ENCODE measurements around the gene LPIN1. TPM values are rescaled to one million over a fixed set of nuclear protein-coding genes. Genes with fewer than 3 reads are reported as not detected.

LPIN1 gene
- polyA plus RNA-seq, 1 experiment = 20.8 TPM

GRCh38 chr2:11875481-11875880 lies 129.0 kb downstream of the LPIN1 start:
- Histone ChIP-seq H3K4me3 (ENCODE audit: low read depth, low read length) (no peak overlapping the region), H3K36me3 (ENCODE audit: control insufficient read depth, insufficient read depth, low read length) (no peaks in the 10 kb centered on the region), H3K27me3 (ENCODE audit: control insufficient read depth, insufficient read depth, low read length) (peaks cover 7% of the 10 kb centered on the region)
- CTCF ChIA-PET = no interaction called here
- TF ChIP-seq CTCF (IDR thresholded peaks at IDR 0.05; ENCODE audit: insufficient read depth, low read depth, low read length) = no peak
- POLR2A ChIA-PET = no interaction called here
- no peak for DNase-seq (ENCODE audit: low read depth)

- Histone ChIP-seq H3K36me3 (ENCODE audit: control insufficient read depth, insufficient read depth, low read length) (no peaks in the 10 kb centered on the region), H3K4me3 (ENCODE audit: low read depth, low read length) (no peak overlapping the region), H3K27me3 (ENCODE audit: control insufficient read depth, insufficient read depth, low read length) (peaks cover 7% of the 10 kb centered on the region)
- ChIA-PET POLR2A (no interaction called here), CTCF (interaction anchor here (0.6 kb wide), 1 partner anchor 27 kb away, joined by 4 read pairs; no protein-coding TSS in a partner anchor)
- DNase-seq (ENCODE audit: low read depth) = no peak
- no peak for TF ChIP-seq CTCF (IDR thresholded peaks at IDR 0.05; ENCODE audit: insufficient read depth, low read depth, low read length)
Measured at GRCh38 chr2:11876436-11876835, 130.0 kb downstream of the LPIN1 start.

GRCh38 chr2:11876889-11877288 lies 130.5 kb downstream of the LPIN1 start:
- Histone ChIP-seq H3K36me3 (ENCODE audit: control insufficient read depth, insufficient read depth, low read length) (no peaks in the 10 kb centered on the region), H3K4me3 (ENCODE audit: low read depth, low read length) (no peak overlapping the region), H3K27me3 (ENCODE audit: control insufficient read depth, insufficient read depth, low read length) (peaks cover 7% of the 10 kb centered on the region)
- CTCF ChIA-PET = interaction anchor here (0.6 kb wide), 1 partner anchor 26 kb away, joined by 4 read pairs; no protein-coding TSS in a partner anchor
- DNase-seq (ENCODE audit: low read depth) = no peak
- POLR2A ChIA-PET = no interaction called here
- TF ChIP-seq CTCF (IDR thresholded peaks at IDR 0.05; ENCODE audit: insufficient read depth, low read depth, low read length) = no peak

Small RNA genes within 50 kb of the gene (small RNA-seq; reads per million reads assigned to genes)
- gene MIR4262 (ENCODE audit: insufficient read length, low read depth, low replicate concordance) (not detected), gene MIR548S (ENCODE audit: insufficient read length, low read depth, low replicate concordance) (3.6 reads per million, percentile 48 among the genes with 10 or more reads in this experiment)

Other genes starting within 250 kb of the LPIN1 start
- not detected in 2 replicates for gene GREB1, start 212.6 kb upstream of the LPIN1 start, polyA plus RNA-seq (2011; rRNA removed)
- not detected in 2 replicates for gene NTSR2, start 76.4 kb upstream of the LPIN1 start, polyA plus RNA-seq (2011; rRNA removed)

All from BJ (cell line).